Thoracic aorta (tissue), 2 donors: ENCODE data around the gene GBP3. TPM values are rescaled to one million over a fixed set of nuclear protein-coding genes. Genes with fewer than 3 reads are reported as not detected.
"Not testable (repeated sequence)": the region's sequence is repeated elsewhere in the genome, so short reads cannot be mapped to it uniquely, and the experiment has no call there.

ENCODE experiments used
- ATAC-seq: fragments of 150-250 bp; one replicate; pipeline ENCODE4 v1.8.0; 2017; ENCODE audit warnings: low read depth; ENCODE audit not compliant: insufficient number of reproducible peaks, low FRiP score
- DNase-seq: peaks from one replicate; pipeline ENCODE4 v3.0.0-alpha.2; 2020; ENCODE audit warnings: low spot score
- H3K27ac ChIP-seq, 2 donors: fragments of 200-600 bp; sonication (generic); 1 replicate in 1 of 2; 2 replicates in 1 of 2; pipeline ENCODE4 v1.5.1; 2016; ENCODE audit warnings: mild to moderate bottlenecking in 2 of 2, moderate library complexity in 2 of 2
- H3K27me3 ChIP-seq: fragments of 200-600 bp; sonication (generic); replicated peaks from 2 replicates; pipeline ENCODE4 v1.6.0; 2016; ENCODE audit warnings: mild to moderate bottlenecking; ENCODE audit not compliant: insufficient read depth
- H3K36me3 ChIP-seq: fragments of 200-600 bp; sonication (generic); one replicate; pipeline ENCODE4 v1.5.1; 2016
- H3K4me1 ChIP-seq, 2 donors: fragments of 200-600 bp; sonication (generic); 1 replicate in 1 of 2; 2 replicates in 1 of 2; pipeline versions ENCODE4 v1.5.1 to v1.6.0; 2016; ENCODE audit warnings: low read depth in 2 of 2, mild to moderate bottlenecking in 1 of 2; ENCODE audit not compliant: control insufficient read depth in 1 of 2
- H3K4me3 ChIP-seq: fragments of 200-600 bp; sonication (generic); 2 replicates; pipeline ENCODE4 v1.5.1; 2016; ENCODE audit warnings: mild to moderate bottlenecking
- H3K9me3 ChIP-seq: fragments of 200-600 bp; sonication (generic); 2 replicates; pipeline ENCODE4 v1.5.1; 2016
- CTCF ChIP-seq: fragments of 200-600 bp; sonication (generic); IDR thresholded peaks from one replicate; pipeline ENCODE4 v1.5.1; 2019; ENCODE audit warnings: antibody characterized with exemption
- total RNA-seq, 2 donors: library from RNA; depleted of rRNA; stranded (reverse); fragments of >200 nt; gene quantifications; one replicate each; pipeline versions ENCODE4 v1.1.0 to v1.2.3, GENCODE V29; 2016

GBP3 gene
- total RNA-seq, 2 donors from 2014 or later: 44.7 to 51.9 TPM

GRCh38 chr1:88983791-88984559 lies 38.7 kb downstream of the GBP3 start:
- DNase-seq (no peak), ATAC-seq (no peak)
- H3K4me1 ChIP-seq: peaks cover 17 to 31% of the 10 kb centered on the region in 2 donors
- H3K4me3 ChIP-seq: peak overlapping the region; percentile 22
- no peaks in the 10 kb centered on the region for H3K27me3 ChIP-seq
- no peak overlapping the region for H3K27ac ChIP-seq
- H3K36me3 ChIP-seq: peaks cover 10% of the 10 kb centered on the region
- TF ChIP-seq CTCF: peak; percentile 55
- H3K9me3 ChIP-seq: no peaks in the 10 kb centered on the region

- Histone ChIP-seq H3K9me3 (no peaks in the 10 kb centered on the region), H3K27ac (no peak overlapping the region), H3K27me3 (no peaks in the 10 kb centered on the region), H3K4me3 (no peak overlapping the region), H3K4me1 (peaks cover 17 to 31% of the 10 kb centered on the region in 2 donors), H3K36me3 (peaks cover 10% of the 10 kb centered on the region)
- DNase-seq (no peak), ATAC-seq (no peak)
- TF ChIP-seq CTCF: no peak
These were observed 40.6 kb downstream of the GBP3 start for GRCh38 chr1:88982055-88982454.

- DNase-seq, H3K27ac ChIP-seq, H3K27me3 ChIP-seq, H3K4me3 ChIP-seq, H3K9me3 ChIP-seq, ATAC-seq: not testable (repeated sequence)
- peaks cover 17 to 31% of the 10 kb centered on the region in 2 donors for H3K4me1 ChIP-seq
- peaks cover 10% of the 10 kb centered on the region for H3K36me3 ChIP-seq
These were observed 41.2 kb downstream of the GBP3 start for GRCh38 chr1:88981506-88981905.

GRCh38 chr1:88980870-88981269 lies 41.8 kb downstream of the GBP3 start:
- H3K9me3 ChIP-seq: no peaks in the 10 kb centered on the region
- TF ChIP-seq CTCF: no peak
- no peak for ATAC-seq
- peaks cover 10% of the 10 kb centered on the region for H3K36me3 ChIP-seq
- peaks cover 17 to 30% of the 10 kb centered on the region in 2 donors for H3K4me1 ChIP-seq
- no peak for DNase-seq
- no peak overlapping the region for H3K4me3 ChIP-seq
- no peaks in the 10 kb centered on the region for H3K27me3 ChIP-seq
- no peak overlapping the region for H3K27ac ChIP-seq

- TF ChIP-seq CTCF: no peak
- no peak for ATAC-seq
- H3K4me1 ChIP-seq: peaks cover 9 to 18% of the 10 kb centered on the region in 2 donors
- no peak overlapping the region for H3K4me3 ChIP-seq
- peaks cover 10% of the 10 kb centered on the region for H3K36me3 ChIP-seq
- H3K9me3 ChIP-seq: no peaks in the 10 kb centered on the region
- no peaks in the 10 kb centered on the region for H3K27me3 ChIP-seq
- DNase-seq: no peak
- no peak overlapping the region for H3K27ac ChIP-seq
These were observed 42.9 kb downstream of the GBP3 start for GRCh38 chr1:88979749-88980116.
